DOHH2 (cell line): ENCODE data around the gene BPIFA3.

Experiments used
- EZH2phosphoT487 ChIP-seq: fragments of 200-600 bp; sonication (generic); IDR thresholded peaks from 2 replicates; pipeline ENCODE4 v1.6.1; 2017; ENCODE audit warnings: borderline replicate concordance, mild to moderate bottlenecking, antibody characterized with exemption, low read length, moderate library complexity, mixed read lengths
- TF ChIP-seq, protein P1 (sequence below): fragments of 200-600 bp; sonication (generic); IDR thresholded peaks from one replicate; pipeline ENCODE4 v1.5.1; 2014; ENCODE audit warnings: antibody characterized with exemption, mild to moderate bottlenecking, low read depth, low read length; ENCODE audit not compliant: poor library complexity, severe bottlenecking

DNA sequence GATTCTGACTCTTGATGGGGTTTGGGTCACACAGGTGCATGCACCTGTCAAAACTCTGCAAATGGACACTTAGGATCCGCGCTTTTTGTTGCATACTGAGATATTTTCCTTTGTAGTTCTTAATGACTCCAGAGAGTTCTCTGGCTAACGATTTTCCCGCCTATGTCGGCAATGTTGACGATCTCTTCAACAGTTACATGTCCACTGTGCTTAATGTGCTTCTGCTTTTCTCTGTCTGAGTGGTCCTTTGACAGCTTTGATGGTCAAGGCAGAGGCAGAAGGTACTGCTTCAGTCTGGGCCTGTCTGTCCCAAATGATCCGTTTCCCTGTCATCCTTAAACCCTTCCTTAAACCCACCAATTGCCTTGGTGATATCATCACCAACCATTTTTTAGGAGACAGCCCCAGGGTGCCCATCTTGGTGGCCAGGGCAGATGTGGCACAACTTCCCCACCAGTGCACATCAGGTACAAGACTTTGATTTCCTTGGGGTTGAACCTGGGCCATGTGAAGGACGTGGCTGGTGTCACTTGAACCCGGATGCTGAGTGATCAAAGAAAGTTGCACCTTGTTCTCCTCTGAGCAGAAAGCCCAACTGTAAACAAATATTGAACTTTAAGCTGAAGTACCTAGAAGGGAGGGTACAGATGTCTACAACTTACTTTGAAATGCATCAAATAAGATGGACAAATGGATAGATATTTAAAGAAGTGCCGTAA, 55.2 kb downstream of the BPIFA3 start:
- TF ChIP-seq, protein P1, sequence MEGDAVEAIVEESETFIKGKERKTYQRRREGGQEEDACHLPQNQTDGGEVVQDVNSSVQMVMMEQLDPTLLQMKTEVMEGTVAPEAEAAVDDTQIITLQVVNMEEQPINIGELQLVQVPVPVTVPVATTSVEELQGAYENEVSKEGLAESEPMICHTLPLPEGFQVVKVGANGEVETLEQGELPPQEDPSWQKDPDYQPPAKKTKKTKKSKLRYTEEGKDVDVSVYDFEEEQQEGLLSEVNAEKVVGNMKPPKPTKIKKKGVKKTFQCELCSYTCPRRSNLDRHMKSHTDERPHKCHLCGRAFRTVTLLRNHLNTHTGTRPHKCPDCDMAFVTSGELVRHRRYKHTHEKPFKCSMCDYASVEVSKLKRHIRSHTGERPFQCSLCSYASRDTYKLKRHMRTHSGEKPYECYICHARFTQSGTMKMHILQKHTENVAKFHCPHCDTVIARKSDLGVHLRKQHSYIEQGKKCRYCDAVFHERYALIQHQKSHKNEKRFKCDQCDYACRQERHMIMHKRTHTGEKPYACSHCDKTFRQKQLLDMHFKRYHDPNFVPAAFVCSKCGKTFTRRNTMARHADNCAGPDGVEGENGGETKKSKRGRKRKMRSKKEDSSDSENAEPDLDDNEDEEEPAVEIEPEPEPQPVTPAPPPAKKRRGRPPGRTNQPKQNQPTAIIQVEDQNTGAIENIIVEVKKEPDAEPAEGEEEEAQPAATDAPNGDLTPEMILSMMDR = no peak
- TF ChIP-seq EZH2phosphoT487 = no peak
